Measurements from ENCODE around the gene PXDC1. TPM values are rescaled to one million over a fixed set of nuclear protein-coding genes. Genes with fewer than 3 reads are reported as not detected.

The PXDC1 gene
- total and polyA plus RNA-seq, 8 donors, result 1.2 to 90.1 (median 35.3) TPM

GRCh38 chr6:3798055-3798919 lies 46.8 kb upstream of the PXDC1 start:
- WGBS, 5 donors, result 69 to 82% (median 74%) methylated on average over 8 of the region's 8 CpGs

GRCh38 chr6:3797231-3798054 lies 45.9 kb upstream of the PXDC1 start:
- Histone ChIP-seq H3K4me1 (peaks cover 7 to 26% (median 17%) of the 10 kb centered on the region in 4 donors), H3K36me3 (no peaks in the 10 kb centered on the region), H3K27ac (peak overlapping the region in 4 of 5 donors; percentile 3 to 47 (median 23)), H3K27me3 (no peaks in the 10 kb centered on the region), H3K9me3 (no peaks in the 10 kb centered on the region), H3K4me3 (no peak overlapping the region)
- TF ChIP-seq POLR2A (IDR thresholded peaks at IDR 0.05) (no peak), POLR2AphosphoS5 (IDR thresholded peaks at IDR 0.05) (no peak), CTCF (IDR thresholded peaks at IDR 0.05) (no peak), EP300 (IDR thresholded peaks at IDR 0.05) (no peak)
- WGBS, 5 donors, result 48 to 61% (median 55%) methylated on average over 6 to 7 of the region's 7 CpGs
- intact Hi-C loops (cut with DNase I; ENCODE audit: low total_unique reads), result no loop called here
- peak in 1 of 2 donors; percentile 31 for DNase-seq

More at GRCh38 chr6:3798055-3798919, 46.8 kb upstream of the PXDC1 start:
- H3K27ac ChIP-seq, result peak overlapping the region in 3 of 5 donors; percentile 16 to 47 (median 19)
- no peak for DNase-seq
- H3K27me3 ChIP-seq, result no peaks in the 10 kb centered on the region
- H3K36me3 ChIP-seq, result no peaks in the 10 kb centered on the region
- peaks cover 7 to 26% (median 17%) of the 10 kb centered on the region in 4 donors for H3K4me1 ChIP-seq
- no peak for TF ChIP-seq EP300 (IDR thresholded peaks at IDR 0.05)
- TF ChIP-seq POLR2AphosphoS5 (IDR thresholded peaks at IDR 0.05), result no peak
- no peak for TF ChIP-seq POLR2A (IDR thresholded peaks at IDR 0.05)
- TF ChIP-seq CTCF (IDR thresholded peaks at IDR 0.05), result no peak
- no peak overlapping the region for H3K4me3 ChIP-seq
- H3K9me3 ChIP-seq, result no peaks in the 10 kb centered on the region
- intact Hi-C loops (cut with DNase I; ENCODE audit: low total_unique reads), result no loop called here

- 52 to 63% (median 56%) methylated on average over 2 of the region's 2 CpGs for WGBS, 5 donors
- DNase-seq, result no peak
- Histone ChIP-seq H3K9me3 (no peaks in the 10 kb centered on the region), H3K4me3 (no peak overlapping the region), H3K27me3 (no peaks in the 10 kb centered on the region), H3K4me1 (peaks cover 7 to 26% (median 17%) of the 10 kb centered on the region in 4 donors), H3K27ac (peak overlapping the region in 1 of 5 donors; percentile 24), H3K36me3 (no peaks in the 10 kb centered on the region)
- intact Hi-C loops (cut with DNase I; ENCODE audit: low total_unique reads), result no loop called here
- TF ChIP-seq POLR2AphosphoS5 (IDR thresholded peaks at IDR 0.05), result no peak
- TF ChIP-seq EP300 (IDR thresholded peaks at IDR 0.05), result no peak
- no peak for TF ChIP-seq POLR2A (IDR thresholded peaks at IDR 0.05)
- TF ChIP-seq CTCF (IDR thresholded peaks at IDR 0.05), result no peak
Observed at GRCh38 chr6:3796719-3797041, 45.2 kb upstream of the PXDC1 start.

Measured in stomach (tissue), 9 donors.